HG02840 (cell line): Measurements from ENCODE around the gene FRMD5.

Source experiments
- ATAC-seq: cut with Tn5 transposase; IDR thresholded peaks from one replicate; pipeline ENCODE4 v1.9.1; 2021; ENCODE audit warnings: mild to moderate bottlenecking, moderate library complexity, moderate number of reproducible peaks; ENCODE audit not compliant: unreplicated experiment, low FRiP score

The FRMD5 gene

DNA sequence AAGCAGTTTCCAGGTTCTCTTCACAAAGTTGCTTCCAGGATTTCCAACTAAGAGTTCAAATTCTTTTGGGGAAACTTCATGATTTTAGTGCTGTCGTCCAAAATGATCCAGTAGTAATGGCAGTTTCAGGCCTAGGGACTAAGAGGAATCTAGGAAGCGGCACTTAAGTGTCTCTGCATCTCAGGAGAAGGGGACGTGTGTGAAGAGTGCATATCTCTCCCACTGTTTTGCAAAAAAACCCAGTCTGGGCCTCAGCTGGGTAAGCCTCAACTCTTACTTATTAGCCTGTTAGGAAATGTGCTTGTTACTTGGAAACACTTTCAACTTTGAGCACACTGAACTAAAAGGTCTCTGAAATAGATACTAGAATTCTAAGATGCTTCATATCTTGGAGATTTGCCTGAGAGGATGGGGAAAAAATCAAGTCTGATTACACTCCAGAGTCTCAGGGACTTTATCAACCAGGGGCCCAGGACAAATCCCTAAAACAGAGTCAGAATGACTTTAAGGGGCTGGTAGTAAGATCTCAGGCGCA is 286.5 kb downstream of the FRMD5 start:
- no peak for ATAC-seq

DNA sequence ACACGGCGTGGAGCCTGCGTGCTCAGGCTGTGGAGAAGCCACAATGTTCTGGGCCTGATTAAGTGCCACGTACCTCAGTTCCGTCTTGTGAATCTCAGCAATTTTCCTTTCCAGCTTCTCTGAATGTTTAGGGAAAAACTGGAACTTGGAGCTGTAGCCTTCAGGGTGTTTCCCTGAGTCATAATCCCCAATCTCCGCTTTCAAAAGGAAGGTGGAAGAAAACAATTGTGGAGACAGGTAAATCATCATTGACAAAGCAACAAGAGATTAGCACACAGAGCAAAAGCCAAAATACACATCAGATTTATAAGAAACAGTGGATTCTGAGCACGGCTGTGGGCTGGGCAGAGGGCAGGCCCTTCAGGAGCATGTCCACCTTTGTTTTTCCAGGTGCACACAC is 289.3 kb downstream of the FRMD5 start:
- no peak for ATAC-seq

GRCh38 chr15:43903864-43904290 is 291.2 kb downstream of the FRMD5 start:
- no peak for ATAC-seq

GRCh38 chr15:43901495-43901894 is 293.6 kb downstream of the FRMD5 start:
- no peak for ATAC-seq

DNA sequence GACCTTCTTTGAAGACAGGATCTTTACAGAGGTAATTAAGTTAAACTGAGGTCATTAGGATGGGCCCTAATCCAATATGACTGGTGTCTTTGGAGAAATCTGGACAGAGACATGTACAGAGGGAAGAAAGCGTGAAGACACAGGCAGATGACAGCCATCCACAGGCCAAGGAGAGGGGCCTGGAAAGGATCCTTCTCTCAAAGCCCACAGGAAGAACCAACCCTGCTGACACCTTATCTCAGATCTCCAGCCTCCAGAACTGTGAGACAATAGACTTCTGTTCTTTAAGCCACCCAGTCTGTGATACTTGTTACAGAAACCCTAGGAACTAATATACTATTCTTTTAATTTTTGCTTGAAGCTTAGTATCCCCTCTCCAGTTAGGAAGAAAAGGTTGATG is 294.1 kb downstream of the FRMD5 start:
- no peak for ATAC-seq

GRCh38 chr15:43899928-43900327 is 295.1 kb downstream of the FRMD5 start:
- ATAC-seq, result no peak

DNA sequence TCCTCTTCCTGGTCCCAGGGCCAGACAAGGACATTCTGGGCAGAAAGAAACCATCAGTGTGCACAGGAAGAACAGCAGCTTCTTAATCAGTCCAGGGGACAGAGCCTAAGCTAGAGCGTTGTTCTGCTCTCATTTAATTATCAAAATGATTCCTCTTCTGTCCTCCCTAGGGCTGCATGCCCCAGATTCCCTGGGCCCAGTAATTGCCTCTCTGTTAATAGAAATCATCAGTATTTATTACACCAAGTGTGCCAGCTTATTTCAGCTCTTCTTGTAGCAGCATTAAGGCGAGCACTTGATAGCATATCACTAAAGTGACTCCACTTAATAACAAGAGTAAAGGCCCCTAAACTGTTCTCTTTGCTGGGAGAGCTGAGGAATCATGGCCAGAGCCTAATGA is 296.2 kb downstream of the FRMD5 start:
- ATAC-seq, result no peak

- ATAC-seq, result no peak
These were observed 298.5 kb downstream of the FRMD5 start for GRCh38 chr15:43896543-43896942.

DNA sequence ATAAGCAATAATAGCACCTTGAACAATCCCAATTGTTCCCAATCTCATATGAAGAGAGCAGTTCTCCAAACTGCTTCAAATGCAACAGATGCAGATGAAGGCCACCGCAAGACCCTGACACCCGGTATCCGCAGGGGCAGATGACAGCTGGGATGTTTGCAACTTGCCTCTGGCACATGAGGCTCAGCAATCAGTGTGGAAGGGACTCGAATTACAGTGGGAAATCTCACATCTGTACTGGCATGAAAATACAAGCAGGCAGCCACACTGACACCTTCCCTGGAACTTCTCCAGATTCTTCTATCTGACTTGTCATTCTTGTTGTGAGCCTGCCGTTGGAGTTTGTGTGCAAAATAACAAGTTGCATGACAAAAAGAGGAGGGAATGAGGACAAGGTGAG is 299.5 kb downstream of the FRMD5 start:
- ATAC-seq, result no peak

GRCh38 chr15:43893956-43894355 is 301.1 kb downstream of the FRMD5 start:
- ATAC-seq, result no peak

DNA sequence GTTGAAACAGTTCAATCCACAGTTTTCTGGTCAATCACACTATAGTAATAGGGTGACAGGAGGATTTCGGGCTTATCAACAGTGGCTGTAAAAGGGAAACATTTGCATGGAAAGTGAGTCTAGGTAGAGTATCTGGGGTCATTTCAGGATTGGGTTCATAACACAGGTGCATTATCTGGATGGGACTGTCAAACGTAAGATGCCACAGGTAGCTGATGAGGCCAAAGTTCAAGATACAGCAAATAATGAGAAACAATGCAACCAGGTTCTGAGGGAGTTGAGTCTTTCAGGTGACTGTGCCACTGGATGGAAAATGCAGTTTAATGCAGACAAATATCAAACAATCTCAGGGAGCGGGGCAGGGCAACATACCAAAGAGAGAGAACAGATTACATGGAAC is 306.0 kb downstream of the FRMD5 start:
- no peak for ATAC-seq

DNA sequence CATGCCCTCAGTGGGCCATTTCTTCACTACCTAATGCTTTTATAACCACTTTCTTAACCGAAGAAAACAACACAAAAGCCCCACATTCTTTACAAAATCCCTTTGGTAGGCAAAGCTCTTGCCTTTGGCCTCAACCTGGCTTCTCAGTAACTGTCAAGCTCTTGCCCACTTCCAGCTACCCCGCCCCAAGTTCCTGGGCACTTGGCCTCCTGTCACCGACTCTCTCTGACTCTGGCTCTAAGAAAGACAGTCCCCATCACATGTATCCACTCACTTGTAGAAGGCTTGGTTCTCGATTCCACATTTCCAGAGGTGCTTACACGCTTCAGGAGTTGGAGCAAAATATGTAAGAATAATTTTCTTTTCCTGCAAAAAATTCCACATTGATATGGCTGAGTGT is 307.2 kb downstream of the FRMD5 start:
- no peak for ATAC-seq

DNA sequence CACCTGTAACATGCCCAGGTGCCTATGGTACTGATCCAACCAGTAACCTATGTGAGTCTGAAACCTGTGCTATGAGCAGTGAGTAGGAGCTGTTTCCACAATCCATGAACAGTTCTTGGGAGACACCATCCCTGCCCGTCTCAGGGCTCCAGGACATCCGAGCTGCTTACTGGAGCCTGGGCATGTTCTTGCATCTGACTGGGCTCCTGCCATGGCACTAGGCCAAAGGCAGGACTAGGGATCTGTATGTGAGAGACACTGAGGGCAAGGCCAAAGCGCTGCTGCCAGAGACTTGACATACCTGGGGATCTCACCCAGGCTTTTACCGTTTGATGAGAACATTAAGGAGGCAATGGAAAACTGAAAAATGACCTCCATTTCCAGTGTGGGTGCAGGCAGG is 308.5 kb downstream of the FRMD5 start:
- ATAC-seq, result no peak

- no peak for ATAC-seq
These were observed 311.5 kb downstream of the FRMD5 start for GRCh38 chr15:43883571-43883970.

GRCh38 chr15:43881944-43882343 is 313.1 kb downstream of the FRMD5 start:
- no peak for ATAC-seq

GRCh38 chr15:43881245-43881644 is 313.8 kb downstream of the FRMD5 start:
- no peak for ATAC-seq

- no peak for ATAC-seq
These were observed 314.5 kb downstream of the FRMD5 start for GRCh38 chr15:43880406-43881194.

DNA sequence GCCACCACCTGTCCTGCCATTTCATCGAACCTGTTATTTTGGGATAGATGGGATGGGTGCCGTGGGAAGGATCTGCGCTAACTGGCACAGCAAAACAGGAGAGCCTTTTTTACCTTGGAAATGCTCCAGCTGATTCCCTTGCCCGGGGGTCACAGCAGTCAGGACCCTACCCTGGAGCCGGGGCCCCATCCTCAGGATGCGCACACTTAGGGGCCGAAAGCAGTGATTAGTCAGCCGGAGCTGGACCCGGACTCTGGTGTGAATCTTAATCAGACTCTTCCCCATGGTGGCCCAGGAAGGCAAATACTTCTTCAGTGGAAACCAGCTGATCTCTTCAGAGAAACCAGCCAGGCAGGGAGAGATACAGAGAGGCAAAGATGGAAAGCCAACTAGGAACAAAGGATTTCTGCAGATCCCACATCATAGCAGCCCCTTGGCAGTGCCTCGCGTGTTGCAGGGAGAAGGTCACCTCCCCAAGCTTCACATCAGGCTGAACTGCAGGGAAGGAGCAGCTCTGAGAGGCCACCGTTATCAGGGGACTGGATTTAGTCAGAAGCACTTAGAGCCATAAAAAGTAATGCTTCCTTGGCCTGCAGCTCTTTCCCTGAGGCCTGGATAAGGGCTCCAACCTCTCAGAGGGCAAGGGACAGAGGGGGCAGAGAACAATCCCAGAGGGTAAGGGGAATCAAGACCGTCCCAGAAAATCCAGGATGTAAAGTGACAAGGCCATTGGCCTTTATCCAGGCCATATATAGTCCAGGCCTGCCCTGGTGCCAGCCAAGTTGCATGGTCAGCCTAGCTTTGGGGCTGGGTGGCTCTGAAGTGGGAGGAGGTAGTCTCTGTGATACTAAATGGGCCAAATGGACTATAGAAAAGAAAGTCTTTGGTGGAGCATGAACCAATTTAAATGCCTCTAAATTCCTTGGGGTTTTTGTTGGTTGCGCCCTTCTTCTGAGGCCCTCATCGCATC is 315.4 kb downstream of the FRMD5 start:
- no peak for ATAC-seq

DNA sequence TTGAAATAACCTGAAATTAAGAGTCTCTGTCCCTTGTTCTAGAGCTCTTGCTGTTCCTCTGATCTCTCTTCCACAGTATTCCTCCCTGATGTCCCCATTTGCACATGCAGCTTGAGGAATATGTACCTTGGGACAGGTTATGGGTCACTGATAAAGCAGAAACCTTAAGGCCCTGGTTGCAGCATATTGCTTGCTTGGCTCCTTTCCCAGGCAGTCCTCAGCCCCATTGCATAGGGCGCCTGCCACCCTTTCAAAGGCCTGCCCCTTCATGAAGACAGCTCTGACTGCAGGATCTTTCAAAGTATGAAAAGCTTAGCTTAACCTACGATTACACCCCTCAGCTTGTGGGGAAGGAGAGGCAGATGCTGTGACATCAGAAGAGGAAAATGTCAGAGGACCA is 316.6 kb downstream of the FRMD5 start:
- ATAC-seq, result no peak

- ATAC-seq, result no peak
These were observed 317.7 kb downstream of the FRMD5 start for GRCh38 chr15:43877371-43877770.

GRCh38 chr15:43876872-43877271 is 318.2 kb downstream of the FRMD5 start:
- ATAC-seq, result no peak
